ENCODE measurements around the gene CEP192. TPM values are rescaled to one million over a fixed set of nuclear protein-coding genes. Genes with fewer than 3 reads are reported as not detected.

The CEP192 gene
- total and polyA plus RNA-seq, 10 of the 15 experiments (the other 5 are each of a cell fraction or from before 2014, with no cell fraction given) = 15.4 to 58.2 (median 29.6) TPM

GRCh38 chr18:12990967-12991820 is at the start of gene CEP192 (continued):
- TF ChIP-seq IKZF2 (IDR thresholded peaks at IDR 0.05) = no peak; a peak in 2 of 4 replicates
- TF ChIP-seq RBBP5 (conservative IDR thresholded peaks at IDR 0.05) = no peak
- peak; percentile 75; the same call in 1 of the 2 replicates for TF ChIP-seq HDGF (IDR thresholded peaks at IDR 0.05)
- no peak; a peak in 1 of 4 replicates for TF ChIP-seq BHLHE40 (IDR thresholded peaks at IDR 0.05; ENCODE audit: borderline replicate concordance in 1 of 2, low read depth in 2 of 2, low read length in 1 of 2)
- TF ChIP-seq ATF7 (IDR thresholded peaks at IDR 0.05; ENCODE audit: low read depth) = peak; percentile 36; the same call in 1 of the 2 replicates
- TF ChIP-seq KLF5 (IDR thresholded peaks at IDR 0.05; ENCODE audit: partially characterized antibody) = no peak
- TF ChIP-seq IKZF1 (conservative IDR thresholded peaks at IDR 0.05) = peak; percentile 81
- TF ChIP-seq HDAC2 (IDR thresholded peaks at IDR 0.05) = no peak
- TF ChIP-seq, protein P1, sequence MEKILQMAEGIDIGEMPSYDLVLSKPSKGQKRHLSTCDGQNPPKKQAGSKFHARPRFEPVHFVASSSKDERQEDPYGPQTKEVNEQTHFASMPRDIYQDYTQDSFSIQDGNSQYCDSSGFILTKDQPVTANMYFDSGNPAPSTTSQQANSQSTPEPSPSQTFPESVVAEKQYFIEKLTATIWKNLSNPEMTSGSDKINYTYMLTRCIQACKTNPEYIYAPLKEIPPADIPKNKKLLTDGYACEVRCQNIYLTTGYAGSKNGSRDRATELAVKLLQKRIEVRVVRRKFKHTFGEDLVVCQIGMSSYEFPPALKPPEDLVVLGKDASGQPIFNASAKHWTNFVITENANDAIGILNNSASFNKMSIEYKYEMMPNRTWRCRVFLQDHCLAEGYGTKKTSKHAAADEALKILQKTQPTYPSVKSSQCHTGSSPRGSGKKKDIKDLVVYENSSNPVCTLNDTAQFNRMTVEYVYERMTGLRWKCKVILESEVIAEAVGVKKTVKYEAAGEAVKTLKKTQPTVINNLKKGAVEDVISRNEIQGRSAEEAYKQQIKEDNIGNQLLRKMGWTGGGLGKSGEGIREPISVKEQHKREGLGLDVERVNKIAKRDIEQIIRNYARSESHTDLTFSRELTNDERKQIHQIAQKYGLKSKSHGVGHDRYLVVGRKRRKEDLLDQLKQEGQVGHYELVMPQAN (conservative IDR thresholded peaks at IDR 0.05) = peak; percentile 77
- no peak; the same call in 1 of the 2 replicates for TF ChIP-seq FOXM1 (IDR thresholded peaks at IDR 0.05; ENCODE audit: low read depth, low read length)
- no peak for TF ChIP-seq HDAC6 (IDR thresholded peaks at IDR 0.05; ENCODE audit: unreplicated experiment)
- TF ChIP-seq NFYB (IDR thresholded peaks at IDR 0.05; ENCODE audit: insufficient read depth, low read depth, low read length) = peak; percentile 89
- no peak for TF ChIP-seq ESRRA (IDR thresholded peaks at IDR 0.05; ENCODE audit: low read length)
- peak; percentile 90; the same call in 1 of the 2 replicates for TF ChIP-seq PML (IDR thresholded peaks at IDR 0.05; ENCODE audit: low read length)
- TF ChIP-seq NFIC (IDR thresholded peaks at IDR 0.05; ENCODE audit: low read depth, low read length) = no peak
- TF ChIP-seq, protein P2, sequence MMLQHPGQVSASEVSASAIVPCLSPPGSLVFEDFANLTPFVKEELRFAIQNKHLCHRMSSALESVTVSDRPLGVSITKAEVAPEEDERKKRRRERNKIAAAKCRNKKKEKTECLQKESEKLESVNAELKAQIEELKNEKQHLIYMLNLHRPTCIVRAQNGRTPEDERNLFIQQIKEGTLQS (IDR thresholded peaks at IDR 0.05; ENCODE audit: borderline replicate concordance, extremely low read depth, low read depth, low read length) = peak; percentile 60; the same call in 1 of the 2 replicates
- TF ChIP-seq MTA2 (IDR thresholded peaks at IDR 0.05; ENCODE audit: low read depth) = no peak
- TF ChIP-seq NFYA (IDR thresholded peaks at IDR 0.05; ENCODE audit: borderline replicate concordance, low read depth, low read length) = peak; percentile 28; the same call in 1 of the 2 replicates
- no peak; the same call in 1 of the 2 replicates for TF ChIP-seq RUNX3 (IDR thresholded peaks at IDR 0.05; ENCODE audit: low read length)
- no peak for TF ChIP-seq MEF2A (IDR thresholded peaks at IDR 0.05; ENCODE audit: insufficient read depth, low read depth, low read length)
- no peak for TF ChIP-seq MEF2B (IDR thresholded peaks at IDR 0.05; ENCODE audit: partially characterized antibody, poor library complexity, severe bottlenecking)
- peak; percentile 73; the same call in 1 of the 2 replicates for TF ChIP-seq MXI1 (IDR thresholded peaks at IDR 0.05; ENCODE audit: low read depth, low read length)
- TF ChIP-seq MYC (IDR thresholded peaks at IDR 0.05; ENCODE audit: insufficient read depth, insufficient read length, insufficient replicate concordance, low read length, severe bottlenecking) = peak; percentile 86
- peak in 1 of 2 experiments; percentile 78; a peak in 2 of 3 replicates for TF ChIP-seq EGR1 (IDR thresholded peaks at IDR 0.05; ENCODE audit: borderline replicate concordance in 1 of 2, low read depth in 2 of 2, low read length in 2 of 2)
- TF ChIP-seq SREBF2 (IDR thresholded peaks at IDR 0.05; ENCODE audit: low read length) = no peak
- TF ChIP-seq EZH2 (IDR thresholded peaks at IDR 0.05; ENCODE audit: borderline replicate concordance, control insufficient read depth, low read depth, low read length) = no peak
- peak; percentile 35 for TF ChIP-seq NBN (IDR thresholded peaks at IDR 0.05)
- TF ChIP-seq IRF3 (IDR thresholded peaks at IDR 0.05) = peak; percentile 79
